ENCODE data around the gene PF4V1.

- TF ChIP-seq POLR2AphosphoS5 (IDR thresholded peaks at IDR 0.05; ENCODE audit: low read depth, low read length) (no peak), FOXO4 (CRISPR knock-in tag; conservative IDR thresholded peaks at IDR 0.05) (no peak), FOSL1 (CRISPR knock-in tag; IDR thresholded peaks at IDR 0.05; ENCODE audit: borderline replicate concordance) (no peak), ZBED4 (CRISPR knock-in tag; IDR thresholded peaks at IDR 0.05; ENCODE audit: borderline replicate concordance) (no peak), CTCF (CRISPR knock-in tag; IDR thresholded peaks at IDR 0.05) (no peak), REST (IDR thresholded peaks at IDR 0.05; ENCODE audit: borderline replicate concordance in 1 of 2, low read depth in 1 of 2, low read length in 2 of 2) (no peak), HNF4G (IDR thresholded peaks at IDR 0.05; ENCODE audit: borderline replicate concordance, low read depth, low read length) (no peak), HNF4G (CRISPR knock-in tag; IDR thresholded peaks at IDR 0.05; ENCODE audit: borderline replicate concordance, low read depth) (no peak), EZH2 (conservative IDR thresholded peaks at IDR 0.05; ENCODE audit: low read depth, low read length) (no peak)
Observed at GRCh38 chr4:73855406-73855805, 2.3 kb downstream of the PF4V1 start.
